ENCODE results near the gene MEGF11. TPM values are rescaled to one million over a fixed set of nuclear protein-coding genes. Genes with fewer than 3 reads are reported as not detected.

Gene MEGF11
- total RNA-seq, 4 donors from 2014 or later = 2.4 to 8.5 (median 4.3) TPM

DNA sequence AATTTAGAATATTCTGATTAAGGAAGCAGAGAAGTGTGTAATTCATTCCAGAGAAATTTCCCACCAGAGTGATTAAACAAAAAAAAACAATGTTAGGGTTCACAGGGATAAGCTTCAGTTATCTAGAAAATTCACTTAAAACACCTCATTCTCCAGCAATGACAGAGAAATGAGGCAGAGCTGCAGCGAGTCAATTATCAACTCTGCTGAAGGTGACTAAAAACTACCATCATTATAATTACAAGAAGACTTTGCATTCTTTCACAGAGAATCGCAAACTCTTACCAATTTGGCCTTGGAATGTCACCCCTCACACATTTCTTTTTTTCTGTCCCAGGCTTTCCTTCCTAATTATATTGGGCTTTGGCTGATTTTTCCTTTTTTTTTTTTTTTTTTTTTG is 267.1 kb downstream of the MEGF11 start:
- Histone ChIP-seq H3K27me3 (peaks cover 75% of the 10 kb centered on the region), H3K36me3 (no peaks in the 10 kb centered on the region), H3K27ac (no peak overlapping the region), H3K9me3 (no peaks in the 10 kb centered on the region), H3K4me3 (no peak overlapping the region), H3K4me1 (peaks cover 11% of the 10 kb centered on the region)
- DNase-seq (ENCODE audit: low spot score in 2 of 2) = no peak
- 58% methylated on average over 2 of the region's 2 CpGs for WGBS
- TF ChIP-seq EP300 (IDR thresholded peaks at IDR 0.05) = no peak
- no peak for TF ChIP-seq POLR2AphosphoS5 (IDR thresholded peaks at IDR 0.05)
- TF ChIP-seq, protein P1, sequence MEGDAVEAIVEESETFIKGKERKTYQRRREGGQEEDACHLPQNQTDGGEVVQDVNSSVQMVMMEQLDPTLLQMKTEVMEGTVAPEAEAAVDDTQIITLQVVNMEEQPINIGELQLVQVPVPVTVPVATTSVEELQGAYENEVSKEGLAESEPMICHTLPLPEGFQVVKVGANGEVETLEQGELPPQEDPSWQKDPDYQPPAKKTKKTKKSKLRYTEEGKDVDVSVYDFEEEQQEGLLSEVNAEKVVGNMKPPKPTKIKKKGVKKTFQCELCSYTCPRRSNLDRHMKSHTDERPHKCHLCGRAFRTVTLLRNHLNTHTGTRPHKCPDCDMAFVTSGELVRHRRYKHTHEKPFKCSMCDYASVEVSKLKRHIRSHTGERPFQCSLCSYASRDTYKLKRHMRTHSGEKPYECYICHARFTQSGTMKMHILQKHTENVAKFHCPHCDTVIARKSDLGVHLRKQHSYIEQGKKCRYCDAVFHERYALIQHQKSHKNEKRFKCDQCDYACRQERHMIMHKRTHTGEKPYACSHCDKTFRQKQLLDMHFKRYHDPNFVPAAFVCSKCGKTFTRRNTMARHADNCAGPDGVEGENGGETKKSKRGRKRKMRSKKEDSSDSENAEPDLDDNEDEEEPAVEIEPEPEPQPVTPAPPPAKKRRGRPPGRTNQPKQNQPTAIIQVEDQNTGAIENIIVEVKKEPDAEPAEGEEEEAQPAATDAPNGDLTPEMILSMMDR (IDR thresholded peaks at IDR 0.05) = no peak
- no peak for TF ChIP-seq POLR2A (IDR thresholded peaks at IDR 0.05)

- WGBS = 68% methylated on average over 5 of the region's 5 CpGs
- TF ChIP-seq POLR2A (IDR thresholded peaks at IDR 0.05) = no peak
- TF ChIP-seq POLR2AphosphoS5 (IDR thresholded peaks at IDR 0.05) = no peak
- no peak for TF ChIP-seq EP300 (IDR thresholded peaks at IDR 0.05)
- TF ChIP-seq, protein P1 (IDR thresholded peaks at IDR 0.05) = no peak
These were observed 268.2 kb downstream of the MEGF11 start for GRCh38 chr15:65985387-65985786.

GRCh38 chr15:65982627-65983322 is 270.8 kb downstream of the MEGF11 start:
- whole genome bisulfite sequencing = 24% methylated on average over 9 of the region's 9 CpGs
- H3K27me3 ChIP-seq = peaks cover 57% of the 10 kb centered on the region

More at GRCh38 chr15:65985387-65985786, 268.2 kb downstream of the MEGF11 start:
- peaks cover 11% of the 10 kb centered on the region for H3K4me1 ChIP-seq
- peaks cover 75% of the 10 kb centered on the region for H3K27me3 ChIP-seq
- no peaks in the 10 kb centered on the region for H3K9me3 ChIP-seq
- no peak for DNase-seq (ENCODE audit: low spot score in 2 of 2)
- H3K27ac ChIP-seq = no peak overlapping the region
- H3K36me3 ChIP-seq = no peaks in the 10 kb centered on the region
- H3K4me3 ChIP-seq = no peak overlapping the region

DNA sequence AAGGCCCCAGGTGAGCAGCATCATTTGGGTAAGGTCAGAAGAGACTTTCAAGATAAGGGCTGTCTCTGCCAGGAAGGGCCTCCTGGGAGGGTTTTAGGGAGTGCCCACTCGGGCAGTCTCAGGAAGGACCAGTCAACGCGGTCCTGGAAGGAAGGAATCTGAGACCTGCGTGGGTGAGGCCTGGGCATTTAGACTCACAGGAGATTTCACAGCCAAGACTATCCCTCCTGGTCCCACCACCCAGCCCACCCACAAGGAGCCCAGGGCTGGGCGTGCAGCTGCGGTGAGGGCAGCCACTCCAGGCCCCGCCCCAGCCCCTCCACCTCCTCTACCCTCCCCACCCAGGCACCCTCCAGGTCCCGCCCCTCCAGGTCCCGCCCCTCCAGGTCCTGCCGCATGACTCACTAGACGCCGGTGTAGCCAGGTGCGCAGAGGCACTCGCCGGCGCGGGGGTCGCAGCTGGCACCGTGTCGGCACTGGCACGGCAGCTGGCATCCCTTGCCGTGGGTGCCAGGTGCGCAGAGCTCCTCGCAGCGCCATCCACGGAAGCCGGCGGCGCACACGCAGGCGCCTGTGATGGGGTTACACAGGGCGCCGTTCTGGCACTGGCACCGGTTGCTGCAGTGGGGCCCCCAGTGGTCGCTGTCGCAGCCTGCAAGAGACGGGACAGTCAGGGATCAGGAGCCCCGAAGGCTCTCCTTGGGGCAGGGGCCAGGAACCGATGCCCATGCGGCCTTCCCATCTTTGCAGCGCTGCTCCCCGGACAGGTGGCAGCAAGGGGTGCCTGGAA is 271.5 kb downstream of the MEGF11 start:
- no peak for DNase-seq (ENCODE audit: low spot score in 2 of 2)
- WGBS = 18% methylated on average over 4 of the region's 42 CpGs
- Histone ChIP-seq H3K4me3 (peak overlapping the region; percentile 23), H3K9me3 (no peaks in the 10 kb centered on the region), H3K36me3 (no peaks in the 10 kb centered on the region), H3K4me1 (peaks cover 11% of the 10 kb centered on the region), H3K27ac (no peak overlapping the region), H3K27me3 (peaks cover 56% of the 10 kb centered on the region)
- no peak for TF ChIP-seq EP300 (IDR thresholded peaks at IDR 0.05)
- no peak for TF ChIP-seq POLR2A (IDR thresholded peaks at IDR 0.05)
- TF ChIP-seq POLR2AphosphoS5 (IDR thresholded peaks at IDR 0.05) = no peak
- TF ChIP-seq, protein P1 (IDR thresholded peaks at IDR 0.05) = no peak

More at GRCh38 chr15:65982627-65983322, 270.8 kb downstream of the MEGF11 start:
- H3K36me3 ChIP-seq = no peaks in the 10 kb centered on the region
- TF ChIP-seq, protein P1 (IDR thresholded peaks at IDR 0.05) = no peak
- no peak for TF ChIP-seq EP300 (IDR thresholded peaks at IDR 0.05)
- no peak for TF ChIP-seq POLR2AphosphoS5 (IDR thresholded peaks at IDR 0.05)
- no peak for TF ChIP-seq POLR2A (IDR thresholded peaks at IDR 0.05)
- H3K4me3 ChIP-seq = no peak overlapping the region
- peaks cover 11% of the 10 kb centered on the region for H3K4me1 ChIP-seq
- DNase-seq (ENCODE audit: low spot score in 2 of 2) = no peak
- no peak overlapping the region for H3K27ac ChIP-seq
- H3K9me3 ChIP-seq = no peaks in the 10 kb centered on the region
